HG02610 (cell line): Measurements from ENCODE around the gene SAMHD1.
A peak's percentile ranks its signal among the peaks of the same experiment; 100 is the strongest.
"Not testable (repeated sequence)": the region's sequence is repeated elsewhere in the genome, so short reads cannot be mapped to it uniquely, and the experiment has no call there.

Experiments
- ATAC-seq: cut with Tn5 transposase; IDR thresholded peaks from one replicate; pipeline ENCODE4 v1.9.1; 2021; ENCODE audit warnings: mild to moderate bottlenecking, moderate library complexity; ENCODE audit not compliant: unreplicated experiment

Gene SAMHD1

DNA sequence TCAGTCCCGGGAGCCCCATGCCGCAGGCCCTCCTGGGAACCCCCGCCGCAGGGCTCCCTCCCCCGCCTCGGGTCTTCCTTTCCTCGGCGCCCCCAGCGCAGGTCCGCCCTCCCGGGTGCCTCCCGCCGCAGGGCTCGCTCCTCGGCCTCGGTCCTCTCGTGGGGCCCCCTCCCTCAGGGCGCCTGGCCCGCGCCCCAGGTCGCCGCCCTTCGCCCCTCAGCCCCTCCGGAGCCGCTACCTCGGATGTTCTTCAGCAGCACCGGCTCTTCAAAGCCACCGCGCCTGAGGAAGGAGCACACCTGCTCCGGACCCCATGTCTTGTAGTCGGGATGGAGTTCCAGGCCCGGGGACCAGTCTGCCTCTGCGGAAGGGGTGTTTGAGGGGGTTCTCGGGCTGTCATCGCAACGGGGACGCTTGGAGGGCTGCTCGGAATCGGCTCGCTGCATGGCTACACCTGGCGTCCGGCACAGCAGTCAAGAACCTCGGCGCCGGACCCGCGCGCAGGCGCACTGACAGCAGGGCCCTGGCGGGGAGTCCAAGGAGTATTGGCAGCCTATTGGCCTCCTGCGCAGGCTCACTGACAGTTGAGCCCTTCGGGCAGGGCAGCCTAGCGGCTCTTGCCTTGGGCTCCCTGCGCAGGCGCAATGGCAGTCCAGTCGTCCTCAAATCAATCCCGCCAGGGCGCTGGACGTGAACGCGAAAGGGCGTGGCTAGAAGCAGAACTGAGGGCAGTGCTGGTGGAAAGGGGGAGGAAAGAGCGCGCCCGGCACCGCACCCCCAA, at the start of gene SAMHD1:
TSS of gene SAMHD1 (minus strand) at position 511 of the 781 bp plus-strand sequence. CDS start at position 446, 65 bp downstream.
- ATAC-seq, result peak; percentile 95

DNA sequence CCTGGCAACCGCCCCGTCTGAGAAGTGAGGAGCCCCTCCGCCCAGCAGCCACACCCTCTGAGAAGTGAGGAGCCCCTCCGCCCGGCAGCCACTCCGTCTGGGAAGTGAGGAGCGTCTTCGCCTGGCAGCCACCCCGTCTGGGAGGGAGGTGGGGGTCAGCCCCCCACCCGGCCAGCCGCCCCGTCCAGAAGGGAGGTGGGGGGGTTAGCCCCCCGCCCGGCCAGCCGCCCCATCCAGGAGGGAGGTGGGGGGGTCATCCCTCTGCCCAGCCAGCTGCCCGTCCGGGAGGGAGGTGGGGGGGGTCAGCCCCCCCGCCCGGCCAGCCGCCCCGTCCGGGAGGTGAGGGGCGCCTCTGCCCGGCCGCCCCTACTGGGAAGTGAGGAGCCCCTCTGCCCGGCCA, 48.7 kb upstream of the SAMHD1 start:
- not testable (repeated sequence) for ATAC-seq

DNA sequence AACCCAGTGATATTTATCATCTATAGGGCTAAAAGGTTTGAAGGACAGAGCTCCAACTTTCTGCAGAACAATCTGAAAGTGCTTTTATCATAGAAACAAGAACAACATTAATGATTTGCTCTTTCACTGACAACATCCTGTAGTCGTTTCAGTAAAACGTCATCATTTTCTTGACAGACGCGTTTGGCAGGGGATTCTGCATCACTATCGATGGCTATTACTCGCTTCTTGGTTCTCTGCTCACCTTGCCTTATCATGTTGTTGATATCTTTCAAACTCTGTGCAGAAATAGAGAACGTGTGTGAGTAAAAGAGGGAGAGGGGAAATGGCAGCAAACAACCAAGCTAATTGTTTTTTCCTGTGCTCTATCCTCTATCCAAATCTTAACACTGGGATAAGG, 47.1 kb upstream of the SAMHD1 start:
- no peak for ATAC-seq

DNA sequence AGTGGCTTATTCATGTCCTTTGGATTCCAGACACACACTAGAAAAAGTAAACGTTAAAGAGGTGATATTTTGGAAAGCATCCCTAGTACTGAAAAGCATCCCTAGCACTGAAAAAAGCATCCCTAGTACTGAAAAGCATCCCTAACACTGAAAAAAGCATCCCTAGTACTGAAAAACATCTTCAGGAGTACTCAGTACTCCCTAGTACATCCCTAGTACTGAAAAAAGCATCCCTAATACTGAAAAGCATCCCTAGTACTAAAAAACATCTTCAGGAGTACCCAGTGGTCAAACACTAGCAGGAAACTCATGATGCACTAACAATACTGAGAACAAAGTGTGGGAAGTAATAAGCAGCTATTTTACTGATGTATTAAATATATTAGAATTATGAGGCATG, 45.6 kb upstream of the SAMHD1 start:
- no peak for ATAC-seq

DNA sequence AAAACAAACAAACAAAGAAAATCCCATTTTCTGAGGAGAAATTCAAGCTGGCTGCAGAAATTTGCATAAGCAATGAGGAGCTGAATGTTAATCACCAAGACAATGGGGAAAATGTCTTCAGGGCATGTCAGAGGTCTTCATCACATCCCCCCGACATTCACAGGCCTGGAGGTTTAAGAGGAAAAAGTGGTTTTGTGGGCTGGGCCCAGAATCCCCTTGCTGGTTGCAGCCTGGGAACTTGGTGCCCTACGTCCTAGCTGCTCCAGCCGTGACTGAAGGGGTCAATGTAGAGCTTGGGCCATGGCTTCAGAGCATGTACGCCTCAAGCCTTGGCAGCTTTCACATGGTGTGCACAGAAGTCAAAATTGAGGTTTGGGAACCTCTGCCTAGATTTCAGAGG, 42.7 kb upstream of the SAMHD1 start:
- ATAC-seq, result not testable (repeated sequence)

DNA sequence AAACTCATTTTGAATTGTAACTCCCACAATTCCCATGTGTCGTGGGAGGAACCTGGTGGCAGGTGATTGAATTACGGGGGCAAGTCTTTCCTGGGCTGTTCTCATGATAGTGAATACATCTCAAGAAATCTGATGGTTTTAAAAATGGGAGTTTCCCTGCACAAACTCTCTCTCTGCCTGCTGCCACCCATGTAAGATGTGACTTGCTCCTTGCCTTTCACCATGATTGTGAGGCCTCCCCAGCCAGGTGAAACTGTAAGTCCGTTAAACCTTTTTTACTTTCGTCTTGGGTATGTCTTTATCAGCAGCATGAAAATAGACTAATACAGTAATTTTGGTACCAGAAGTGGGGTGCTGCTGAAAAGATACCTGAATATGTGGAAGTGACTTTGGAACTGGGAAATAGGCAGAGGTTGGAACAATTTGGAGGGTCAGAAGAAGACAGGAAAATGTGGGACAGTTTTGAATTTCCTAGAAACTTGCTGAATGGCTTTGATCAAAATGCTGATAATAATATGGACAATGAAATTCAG, 41.4 kb upstream of the SAMHD1 start:
- ATAC-seq, result no peak

DNA sequence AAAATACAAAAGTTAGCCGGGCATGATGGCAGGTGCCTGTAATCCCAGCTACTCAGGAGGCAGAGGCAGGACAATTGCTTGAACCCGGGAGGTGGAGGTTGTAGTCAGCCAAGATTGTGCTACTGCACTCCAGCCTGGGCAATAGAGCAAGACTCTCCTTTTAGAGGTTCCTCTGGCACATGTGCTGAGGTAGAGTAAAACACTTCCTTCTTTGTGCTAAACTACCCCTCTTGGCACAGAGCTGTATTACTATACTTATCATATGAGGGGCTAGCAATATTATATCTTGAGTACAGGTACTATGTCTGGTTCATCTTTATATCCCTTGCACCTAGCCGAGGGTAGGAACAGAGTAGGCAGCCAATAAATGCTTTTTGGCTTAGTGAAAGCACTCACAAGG, 40.2 kb upstream of the SAMHD1 start:
- ATAC-seq, result no peak

DNA sequence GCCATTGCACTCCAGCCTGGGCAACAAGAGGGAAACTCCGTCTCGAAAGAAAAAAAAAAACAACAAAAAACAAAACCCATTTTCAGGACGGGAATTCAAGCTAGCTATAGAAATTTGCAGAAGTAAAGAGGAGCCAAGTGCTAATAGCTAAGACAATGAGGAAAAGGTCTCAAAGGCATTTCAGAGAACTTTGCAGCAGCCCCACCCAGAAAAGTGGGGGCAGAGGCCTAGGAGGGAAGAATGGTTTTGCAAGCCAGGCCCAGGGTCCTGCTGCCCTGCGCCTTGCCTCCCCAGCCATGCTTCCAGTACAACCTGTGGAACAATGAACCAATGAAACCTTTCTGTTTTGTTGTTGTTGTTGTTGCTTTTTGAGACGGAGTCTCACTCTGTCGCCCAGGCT, 38.3 kb upstream of the SAMHD1 start:
- ATAC-seq, result no peak

DNA sequence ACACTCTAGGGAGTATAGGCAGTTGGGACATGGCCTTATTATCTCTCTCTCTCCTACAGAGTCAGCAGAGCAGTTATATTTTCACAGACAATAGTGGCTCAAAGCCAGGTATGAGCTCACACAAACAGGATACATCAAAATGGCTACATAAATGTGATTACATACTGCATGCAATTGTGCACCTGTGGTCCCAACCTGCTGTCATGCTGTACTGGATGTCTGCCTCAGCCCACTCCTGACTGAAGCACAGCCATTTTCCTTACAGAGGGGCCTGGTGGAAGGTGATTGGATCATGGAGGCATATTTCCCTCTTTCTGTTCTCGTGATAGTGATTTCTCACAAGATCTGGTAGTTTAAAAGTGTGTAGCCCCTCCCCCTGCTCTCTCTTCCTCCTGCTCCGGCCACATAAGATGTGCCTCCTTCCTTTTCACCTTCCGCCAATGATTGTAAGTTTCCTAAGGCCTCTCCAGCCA, 37.0 kb upstream of the SAMHD1 start:
- no peak for ATAC-seq

DNA sequence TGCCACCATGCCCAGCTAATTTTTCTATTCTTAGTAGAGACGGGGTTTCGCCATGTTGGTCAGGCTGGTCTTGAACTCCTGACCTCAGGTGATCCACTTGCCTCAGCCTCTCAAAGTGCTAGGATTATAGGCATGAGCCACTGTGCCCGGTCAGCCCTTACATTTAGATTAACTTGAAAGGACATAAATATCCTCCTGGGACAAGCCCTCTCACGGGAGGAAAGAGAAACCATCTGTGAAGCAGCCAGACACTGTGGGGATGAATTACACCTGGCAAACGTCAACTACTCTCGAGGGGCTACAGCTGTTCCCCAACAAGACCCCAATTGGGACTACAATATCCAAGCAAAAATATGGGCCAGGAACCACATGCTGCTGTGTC, 32.7 kb upstream of the SAMHD1 start:
- no peak for ATAC-seq

DNA sequence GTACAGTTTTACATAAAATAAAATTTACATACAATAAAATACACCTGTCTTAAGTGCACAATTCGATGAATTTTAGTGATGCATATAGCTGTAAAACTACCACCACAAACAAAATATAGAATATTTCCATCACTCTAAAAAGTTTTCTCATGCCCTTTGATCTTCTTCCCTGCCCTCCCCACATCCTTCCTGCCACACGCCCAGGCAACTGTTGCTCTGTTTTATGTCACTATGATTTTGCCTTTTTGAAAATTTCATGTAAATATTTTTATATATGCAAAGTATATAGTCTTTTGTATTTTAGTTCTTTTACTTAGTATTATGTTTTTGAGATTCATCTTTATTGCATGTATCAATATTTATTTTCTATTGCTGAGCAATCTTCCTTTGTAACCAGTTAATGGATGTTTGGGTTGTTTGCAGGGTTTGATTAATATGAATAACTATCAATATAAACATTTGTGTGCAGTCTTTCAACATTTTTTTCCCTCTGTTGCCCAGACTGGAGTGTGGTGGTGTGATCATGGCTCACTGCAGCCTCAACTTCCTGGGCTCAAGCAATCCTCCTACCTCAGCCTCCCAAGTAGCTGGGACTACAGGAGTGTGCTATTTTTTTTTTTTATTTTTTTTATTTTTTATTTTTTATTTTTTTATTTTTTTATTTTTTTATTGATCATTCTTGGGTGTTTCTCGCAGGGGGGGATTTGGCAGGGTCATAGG, 23.8 kb upstream of the SAMHD1 start:
- no peak for ATAC-seq

DNA sequence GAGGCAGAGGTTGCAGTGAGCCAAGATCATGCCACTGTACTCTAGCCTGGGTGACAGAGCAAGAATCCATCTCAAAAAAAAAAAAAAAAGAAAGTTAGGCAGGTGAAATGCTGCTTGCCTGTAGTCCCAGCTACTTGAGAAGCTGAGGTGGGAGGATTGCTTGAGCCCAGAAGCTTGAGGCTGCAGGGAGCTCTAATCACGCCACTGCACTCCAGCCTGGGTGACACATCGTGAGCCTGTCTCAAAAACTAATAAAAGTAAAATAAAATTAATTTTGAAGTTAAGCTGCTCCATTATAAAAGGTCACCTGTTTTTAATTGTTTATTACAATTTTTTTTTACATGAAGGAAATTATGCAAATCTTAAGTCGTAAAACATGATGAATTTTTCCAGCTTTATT, 23.2 kb upstream of the SAMHD1 start:
- no peak for ATAC-seq

DNA sequence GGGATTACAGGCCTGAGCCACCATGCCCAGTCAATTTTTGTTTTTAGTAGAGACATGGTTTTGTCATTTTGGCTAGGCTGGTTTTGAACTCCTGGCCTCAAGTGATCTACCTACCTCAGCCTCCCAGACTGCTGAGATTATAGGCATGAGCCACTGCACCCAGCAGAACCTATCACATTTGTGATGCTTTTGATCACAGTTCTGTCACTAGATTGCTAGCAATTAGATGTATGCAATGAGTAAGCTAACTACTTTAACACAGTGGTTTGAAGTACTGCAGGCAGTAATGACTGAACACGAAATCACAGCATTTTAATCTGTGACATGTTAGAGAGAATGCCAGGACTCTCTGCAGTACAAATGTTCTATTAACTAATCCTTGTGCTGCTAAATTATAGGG, 19.6 kb upstream of the SAMHD1 start:
- ATAC-seq, result no peak

DNA sequence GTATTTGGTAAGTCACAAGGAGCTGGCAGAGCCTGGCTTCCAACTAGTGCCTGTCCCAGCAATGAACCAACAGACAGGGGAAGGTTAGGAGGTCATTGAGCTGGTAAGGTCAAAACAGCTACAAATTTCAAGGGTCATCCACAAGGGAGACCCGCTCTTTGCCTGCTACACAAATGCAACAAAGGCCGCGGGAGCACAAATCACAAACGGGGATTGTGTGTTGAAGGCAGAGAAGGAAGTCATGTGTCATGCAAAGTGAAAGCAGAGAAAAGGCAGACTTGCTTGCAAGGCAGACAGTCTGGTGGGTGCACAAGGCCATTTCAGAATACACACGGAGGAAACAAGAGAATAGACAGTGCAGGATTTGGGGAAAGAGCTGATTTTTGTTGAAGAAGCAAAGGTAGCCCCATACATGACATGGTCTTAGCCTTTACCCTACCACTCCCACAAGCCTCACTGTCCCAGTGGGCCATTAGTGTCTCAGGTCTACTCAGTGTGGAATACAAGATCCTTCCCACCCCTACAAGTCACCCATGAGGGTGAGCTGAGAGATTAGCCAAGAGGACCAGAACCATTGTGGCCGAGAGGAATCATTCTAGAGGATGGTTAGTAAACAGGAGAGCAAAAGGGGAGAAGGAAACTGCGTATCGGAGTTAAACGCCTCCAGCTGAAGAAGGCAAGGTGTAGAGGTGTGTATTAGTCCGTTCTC, 18.1 kb upstream of the SAMHD1 start:
- ATAC-seq, result no peak

DNA sequence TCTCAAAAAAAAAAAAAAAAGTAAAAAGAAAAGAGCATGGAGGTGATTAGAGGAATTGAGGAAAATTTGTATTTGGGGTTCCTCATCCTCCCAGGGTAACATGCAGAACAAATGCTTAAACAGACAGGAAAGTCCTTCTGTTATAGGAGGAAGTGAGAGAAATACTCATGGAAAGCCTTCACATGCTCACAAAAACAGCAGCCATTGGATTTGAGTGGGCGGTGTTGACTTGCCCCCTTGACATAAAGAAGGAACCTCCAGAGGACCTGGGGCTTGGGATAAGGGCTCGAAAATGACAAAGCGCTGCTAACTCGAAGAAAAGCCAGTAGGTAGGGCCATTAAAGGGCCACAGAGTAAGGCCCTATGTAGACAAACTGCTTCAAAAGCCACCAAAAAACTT, 17.5 kb upstream of the SAMHD1 start:
- ATAC-seq, result no peak

DNA sequence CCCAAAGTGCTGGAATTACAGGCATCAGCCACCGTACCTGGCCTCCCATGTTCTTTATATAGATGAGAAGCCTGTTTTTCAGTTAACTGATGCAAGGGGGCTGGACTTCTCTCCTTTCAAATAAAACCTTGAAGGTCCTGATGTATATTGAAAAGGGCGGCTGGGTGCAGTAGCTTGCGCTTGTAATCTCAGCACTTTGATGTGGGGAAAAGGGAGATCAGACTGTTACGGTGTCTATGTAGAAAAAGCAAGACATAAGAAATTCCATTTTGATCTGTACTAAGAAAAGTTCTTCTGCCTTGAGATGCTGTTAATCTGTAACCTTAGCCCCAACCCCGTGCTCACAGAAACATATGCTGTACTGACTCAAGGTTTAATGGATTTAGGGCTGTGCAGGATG, 16.1 kb upstream of the SAMHD1 start:
- no peak for ATAC-seq

DNA sequence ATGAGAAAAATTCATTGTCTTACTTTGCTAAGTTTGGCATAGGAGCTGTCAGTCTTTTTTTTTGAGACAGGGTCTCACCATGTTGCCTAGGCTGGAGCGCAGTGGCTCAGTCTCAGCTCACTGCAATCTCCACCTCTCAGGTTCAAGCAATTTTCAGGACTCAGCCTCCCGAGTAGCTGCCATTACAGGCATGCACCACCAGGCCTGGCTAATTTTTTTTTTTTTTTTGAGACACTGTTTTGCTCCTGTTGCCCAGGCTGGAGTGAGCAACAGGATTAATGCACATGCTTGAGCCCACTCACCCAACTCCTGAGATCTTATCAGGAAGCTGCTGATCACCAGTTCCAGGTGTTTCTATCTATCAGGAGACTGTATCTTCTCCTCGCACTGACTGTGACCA, 15.5 kb upstream of the SAMHD1 start:
- ATAC-seq, result not testable (repeated sequence)

DNA sequence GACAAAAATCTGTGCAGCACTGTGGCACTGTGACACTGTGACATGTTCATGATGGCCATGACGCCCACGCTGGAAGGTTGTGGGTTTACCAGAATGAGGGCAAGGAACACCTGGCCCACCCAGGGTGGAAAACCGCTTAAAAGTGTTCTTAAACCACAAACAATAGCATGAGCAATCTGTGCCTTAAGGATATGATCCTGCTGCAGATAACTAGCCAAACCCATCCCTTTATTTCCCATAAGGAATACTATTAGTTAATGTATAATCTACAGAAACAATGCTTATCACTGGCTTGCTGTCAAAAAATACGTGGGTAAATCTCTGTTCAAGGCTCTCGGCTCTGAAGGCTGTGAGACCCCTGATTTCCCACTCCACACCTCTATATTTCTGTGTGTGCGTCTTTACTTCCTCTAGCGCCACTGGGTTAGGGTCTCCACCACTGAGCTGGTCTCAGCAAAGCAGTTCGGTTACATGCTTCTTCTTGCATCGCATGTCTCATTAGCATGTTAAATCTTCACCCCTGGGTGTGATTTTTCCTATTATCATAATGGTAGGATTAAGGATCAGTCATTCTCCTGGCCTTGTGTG, 10.9 kb upstream of the SAMHD1 start:
- not testable (repeated sequence) for ATAC-seq

DNA sequence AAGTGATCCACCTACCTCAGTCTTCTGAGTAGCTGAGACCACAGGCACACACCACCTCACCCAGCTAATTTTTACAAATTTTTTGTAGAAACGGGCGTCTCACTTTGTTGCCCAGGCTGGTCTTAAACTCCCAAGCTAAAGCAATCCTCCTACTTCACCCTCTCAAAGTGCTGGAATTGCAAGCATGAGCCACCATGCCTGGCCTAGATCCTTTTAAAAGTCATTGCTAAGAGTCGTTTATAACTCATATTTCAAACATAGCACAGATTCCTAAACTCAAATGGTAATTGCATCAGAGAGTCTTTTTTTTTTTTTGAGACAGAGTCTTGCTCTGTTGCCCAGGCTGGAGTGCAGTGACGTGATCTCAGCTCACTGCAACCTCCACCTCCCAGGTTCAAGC, 7.7 kb upstream of the SAMHD1 start:
- ATAC-seq, result no peak

DNA sequence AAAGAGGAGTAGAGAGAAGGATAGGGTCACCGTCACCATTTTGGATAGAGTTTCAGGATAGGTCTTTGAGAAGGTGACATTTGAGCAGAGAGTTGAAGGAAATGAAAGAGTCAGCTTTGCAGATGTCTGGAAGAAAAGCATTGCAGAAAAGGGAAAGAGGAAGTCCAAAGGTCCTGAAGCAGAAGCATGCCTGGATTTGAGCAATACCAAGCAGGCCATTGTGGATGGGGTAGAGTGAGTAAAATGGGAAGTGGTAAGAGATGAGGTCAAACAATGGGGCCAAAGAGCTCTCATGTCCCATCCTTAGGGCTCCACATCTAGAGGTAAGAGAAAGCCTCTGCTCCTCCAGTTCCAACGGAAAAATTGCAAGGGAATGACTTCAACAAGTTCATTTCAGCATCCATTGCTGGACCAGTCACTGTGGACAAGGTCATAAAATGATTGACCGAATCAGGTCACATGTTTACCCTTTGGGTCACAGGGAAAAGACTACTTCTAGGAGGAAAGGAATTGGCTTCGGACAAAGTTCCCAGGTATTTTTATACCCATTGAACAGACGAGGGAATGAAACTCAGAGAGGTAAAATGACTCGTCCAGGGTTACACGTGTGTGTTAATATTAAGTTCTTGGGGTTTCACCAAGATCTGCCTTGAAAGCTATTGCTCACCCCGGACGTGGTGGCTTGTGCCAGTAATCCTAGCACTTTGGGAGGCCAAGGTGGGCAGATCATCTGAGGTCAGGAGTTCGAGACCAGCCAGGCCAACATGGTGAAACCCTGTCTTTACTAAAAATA, 6.6 kb upstream of the SAMHD1 start:
- no peak for ATAC-seq
